Loucy (cell line): ENCODE measurements around the gene SYNE2.

Experiments used
- H2AFZ ChIP-seq: fragments of 200-600 bp; sonication (generic); 2 replicates; pipeline ENCODE4 v1.6.0; 2016; ENCODE audit warnings: antibody characterized with exemption, mild to moderate bottlenecking, low read length, moderate library complexity
- H3F3A ChIP-seq: fragments of 200-600 bp; 2 replicates; pipeline ENCODE4 v1.6.0; 2016; ENCODE audit warnings: antibody characterized with exemption, low read depth, mild to moderate bottlenecking
- H3K27me3 ChIP-seq: fragments of 200-600 bp; sonication (generic); 2 replicates; pipeline ENCODE4 v1.6.1; 2014; ENCODE audit warnings: low read length, mild to moderate bottlenecking; ENCODE audit not compliant: insufficient read depth, poor library complexity, severe bottlenecking
- H3K36me3 ChIP-seq: fragments of 200-600 bp; sonication (generic); 2 replicates; pipeline ENCODE4 v1.6.1; 2016; ENCODE audit warnings: low read length; ENCODE audit not compliant: insufficient read depth
- H3K4me1 ChIP-seq: fragments of 200-600 bp; sonication (generic); 2 replicates; pipeline ENCODE4 v1.5.1; 2014; ENCODE audit warnings: low read length, mild to moderate bottlenecking; ENCODE audit not compliant: insufficient read depth, poor library complexity, severe bottlenecking
- H3K4me2 ChIP-seq: fragments of 200-600 bp; sonication (generic); 2 replicates; pipeline ENCODE4 v1.6.0; 2014; ENCODE audit warnings: antibody characterized with exemption, low read length, low read depth, mild to moderate bottlenecking; ENCODE audit not compliant: poor library complexity, severe bottlenecking
- H3K4me3 ChIP-seq: fragments of 200-600 bp; sonication (generic); 2 replicates; pipeline ENCODE4 v1.5.1; 2014; ENCODE audit warnings: low read length, mild to moderate bottlenecking, mixed read lengths; ENCODE audit not compliant: poor library complexity, severe bottlenecking
- H3K79me2 ChIP-seq: fragments of 200-600 bp; sonication (generic); 2 replicates; pipeline ENCODE4 v1.6.1; 2014; ENCODE audit warnings: low read length; ENCODE audit not compliant: insufficient read depth
- H3K9ac ChIP-seq: fragments of 200-600 bp; sonication (generic); 2 replicates; pipeline ENCODE4 v1.6.0; 2014; ENCODE audit warnings: mild to moderate bottlenecking, low read depth, low read length, moderate library complexity; ENCODE audit not compliant: poor library complexity, severe bottlenecking
- H3K9me2 ChIP-seq: fragments of 200-600 bp; sonication (generic); replicated peaks from 2 replicates; pipeline ENCODE4 v1.6.1; 2016; ENCODE audit warnings: low read depth, low read length, mixed read lengths
- H3K9me3 ChIP-seq: fragments of 200-600 bp; sonication (generic); 2 replicates; pipeline ENCODE4 v1.6.1; 2014; ENCODE audit warnings: mild to moderate bottlenecking, antibody characterized with exemption, low read length, low read depth; ENCODE audit not compliant: insufficient read depth
- H4K20me1 ChIP-seq: fragments of 200-600 bp; sonication (generic); 2 replicates; pipeline ENCODE4 v1.6.0; 2014; ENCODE audit warnings: antibody characterized with exemption, low read length, mild to moderate bottlenecking; ENCODE audit not compliant: insufficient read depth, poor library complexity, severe bottlenecking
- EZH2phosphoT487 ChIP-seq: fragments of 200-600 bp; IDR thresholded peaks from 2 replicates; pipeline ENCODE4 v1.6.1; 2018; ENCODE audit warnings: antibody characterized with exemption, mild to moderate bottlenecking, moderate library complexity, borderline replicate concordance
- TF ChIP-seq, protein P1 (sequence below): fragments of 200-600 bp; sonication (generic); conservative IDR thresholded peaks from 2 replicates; pipeline ENCODE4 v1.5.1; 2014; ENCODE audit warnings: mild to moderate bottlenecking, antibody characterized with exemption, low read length

The SYNE2 gene

DNA sequence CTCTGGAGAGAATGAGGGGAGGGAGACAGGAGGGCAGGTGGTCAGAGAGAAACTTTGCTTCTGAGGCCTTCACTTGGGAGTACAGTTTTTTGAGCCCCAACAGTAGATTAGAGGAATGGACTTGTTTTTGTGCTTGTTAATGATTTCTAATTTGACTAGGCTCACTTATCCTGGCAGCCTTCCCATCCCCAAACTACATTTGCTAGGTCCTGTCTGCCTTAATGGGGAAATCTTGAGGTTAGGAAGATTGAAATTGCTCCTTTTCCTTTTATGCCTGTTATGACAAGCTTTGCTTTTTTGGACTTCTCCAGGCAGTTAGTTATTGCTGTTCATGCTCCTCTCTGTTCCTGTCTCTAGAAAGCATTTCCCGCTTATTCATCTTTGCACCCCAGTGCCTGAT, 37.7 kb downstream of the SYNE2 start:
- TF ChIP-seq EZH2phosphoT487, result no peak
- TF ChIP-seq, protein P1, sequence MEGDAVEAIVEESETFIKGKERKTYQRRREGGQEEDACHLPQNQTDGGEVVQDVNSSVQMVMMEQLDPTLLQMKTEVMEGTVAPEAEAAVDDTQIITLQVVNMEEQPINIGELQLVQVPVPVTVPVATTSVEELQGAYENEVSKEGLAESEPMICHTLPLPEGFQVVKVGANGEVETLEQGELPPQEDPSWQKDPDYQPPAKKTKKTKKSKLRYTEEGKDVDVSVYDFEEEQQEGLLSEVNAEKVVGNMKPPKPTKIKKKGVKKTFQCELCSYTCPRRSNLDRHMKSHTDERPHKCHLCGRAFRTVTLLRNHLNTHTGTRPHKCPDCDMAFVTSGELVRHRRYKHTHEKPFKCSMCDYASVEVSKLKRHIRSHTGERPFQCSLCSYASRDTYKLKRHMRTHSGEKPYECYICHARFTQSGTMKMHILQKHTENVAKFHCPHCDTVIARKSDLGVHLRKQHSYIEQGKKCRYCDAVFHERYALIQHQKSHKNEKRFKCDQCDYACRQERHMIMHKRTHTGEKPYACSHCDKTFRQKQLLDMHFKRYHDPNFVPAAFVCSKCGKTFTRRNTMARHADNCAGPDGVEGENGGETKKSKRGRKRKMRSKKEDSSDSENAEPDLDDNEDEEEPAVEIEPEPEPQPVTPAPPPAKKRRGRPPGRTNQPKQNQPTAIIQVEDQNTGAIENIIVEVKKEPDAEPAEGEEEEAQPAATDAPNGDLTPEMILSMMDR, result no peak

DNA sequence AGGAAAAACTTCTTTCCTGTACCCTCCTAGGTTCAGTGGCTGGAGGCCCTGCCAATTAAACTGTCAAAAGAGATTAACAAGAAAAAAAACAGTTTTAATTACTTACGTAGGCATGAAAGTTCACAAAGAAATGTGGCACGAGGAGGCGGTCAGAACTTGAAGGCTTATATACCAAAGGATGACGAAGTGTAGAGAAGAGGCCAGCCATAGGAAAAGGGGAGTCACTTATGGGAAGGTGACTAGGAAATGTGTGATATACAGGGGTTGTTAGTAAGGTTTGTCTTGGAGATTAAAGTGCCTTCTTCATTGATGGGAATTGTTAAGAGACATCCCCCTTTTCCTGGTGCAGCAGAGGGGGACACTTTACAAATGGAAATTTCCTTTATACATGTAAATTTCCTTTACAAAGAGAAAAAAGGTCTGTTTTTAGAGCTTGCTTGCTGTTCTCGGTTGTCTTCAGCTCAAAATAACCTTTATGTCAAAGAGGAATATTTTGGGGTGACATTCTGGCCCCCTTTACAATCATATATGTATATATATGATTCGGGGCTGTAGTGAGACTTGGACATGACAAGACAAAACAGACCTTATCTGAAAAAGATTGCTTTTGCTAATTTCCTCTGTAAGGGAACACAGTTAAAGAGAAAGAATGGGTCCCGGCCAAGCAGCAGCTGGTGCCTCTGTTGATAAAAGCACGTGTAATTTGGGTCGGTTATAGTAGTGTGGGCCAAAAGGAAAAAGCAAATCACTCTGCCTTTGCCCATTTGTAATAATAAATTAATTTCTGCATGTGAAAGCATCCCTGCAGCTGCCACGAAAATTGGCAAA, 38.6 kb downstream of the SYNE2 start:
- Histone ChIP-seq H4K20me1 (no peaks in the 10 kb centered on the region), H3K4me3 (no peak overlapping the region), H3K36me3 (no peaks in the 10 kb centered on the region), H3F3A (no peaks in the 10 kb centered on the region), H3K9me3 (no peaks in the 10 kb centered on the region), H3K4me2 (no peak overlapping the region), H3K9me2 (no peaks in the 10 kb centered on the region), H3K4me1 (peaks cover 13% of the 10 kb centered on the region), H3K79me2 (peaks cover 11% of the 10 kb centered on the region), H2AFZ (no peak overlapping the region), H3K27me3 (no peaks in the 10 kb centered on the region), H3K9ac (no peak overlapping the region)
- TF ChIP-seq EZH2phosphoT487, result no peak
- TF ChIP-seq, protein P1, result no peak

More for the DNA sequence above, 37.7 kb downstream of the SYNE2 start:
- no peak overlapping the region for H3K9ac ChIP-seq
- no peaks in the 10 kb centered on the region for H3K9me2 ChIP-seq
- peaks cover 11% of the 10 kb centered on the region for H3K79me2 ChIP-seq
- H4K20me1 ChIP-seq, result no peaks in the 10 kb centered on the region
- no peaks in the 10 kb centered on the region for H3K9me3 ChIP-seq
- H3K4me2 ChIP-seq, result no peak overlapping the region
- no peaks in the 10 kb centered on the region for H3K36me3 ChIP-seq
- H2AFZ ChIP-seq, result no peak overlapping the region
- no peak overlapping the region for H3K4me3 ChIP-seq
- H3K27me3 ChIP-seq, result no peaks in the 10 kb centered on the region
- H3F3A ChIP-seq, result no peaks in the 10 kb centered on the region
- peaks cover 13% of the 10 kb centered on the region for H3K4me1 ChIP-seq

DNA sequence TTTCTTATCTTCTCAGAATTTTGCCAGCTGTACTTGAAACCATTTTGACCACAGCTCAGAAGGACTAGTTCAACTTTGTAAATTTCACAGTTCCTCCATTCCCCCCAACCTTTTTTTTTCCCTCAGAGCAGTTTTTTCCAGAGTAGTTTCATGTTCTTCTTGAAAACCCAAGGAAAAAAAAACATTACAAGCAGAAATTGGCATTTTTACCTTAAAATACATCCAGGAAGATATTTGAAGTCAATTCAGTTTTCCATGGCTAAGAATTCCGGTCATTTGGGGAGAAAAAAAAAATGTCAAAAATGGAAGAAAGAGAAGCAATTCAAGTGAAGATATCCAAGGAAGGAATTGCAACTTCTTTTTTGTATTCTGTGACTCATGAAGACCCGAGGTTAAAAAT, 39.5 kb downstream of the SYNE2 start:
- no peak overlapping the region for H3K9ac ChIP-seq
- peaks cover 11% of the 10 kb centered on the region for H3K79me2 ChIP-seq
- TF ChIP-seq, protein P1, result no peak
- TF ChIP-seq EZH2phosphoT487, result no peak
- no peaks in the 10 kb centered on the region for H4K20me1 ChIP-seq
- no peak overlapping the region for H3K4me2 ChIP-seq
- H3K4me3 ChIP-seq, result no peak overlapping the region
- H3K9me2 ChIP-seq, result no peaks in the 10 kb centered on the region
- no peaks in the 10 kb centered on the region for H3K36me3 ChIP-seq
- no peaks in the 10 kb centered on the region for H3F3A ChIP-seq
- H2AFZ ChIP-seq, result no peak overlapping the region
- no peaks in the 10 kb centered on the region for H3K9me3 ChIP-seq
- peaks cover 13% of the 10 kb centered on the region for H3K4me1 ChIP-seq
- H3K27me3 ChIP-seq, result no peaks in the 10 kb centered on the region
